H1 (cell line): ENCODE data around the gene GREB1. TPM values are rescaled to one million over a fixed set of nuclear protein-coding genes. Genes with fewer than 3 reads are reported as not detected.

Experiments
- CBX5 ChIP-seq: fragments of 300-800, 300-1000 bp; sonication (generic); IDR thresholded peaks from 2 replicates; pipeline ENCODE4 v1.7.1; 2016; ENCODE audit warnings: antibody characterized with exemption, low read length, low read depth
- KDM4A ChIP-seq: IDR thresholded peaks from one replicate; pipeline ENCODE4 v1.7.1; 2012; ENCODE audit warnings: low read depth, mild to moderate bottlenecking, moderate library complexity, low read length, inconsistent platforms; ENCODE audit not compliant: severe bottlenecking
- SP4 ChIP-seq: IDR thresholded peaks from 2 replicates; pipeline ENCODE4 v1.6.1; 2012; ENCODE audit warnings: low read length, inconsistent platforms
- ZNF274 ChIP-seq: IDR thresholded peaks from 2 replicates; pipeline ENCODE4 v1.7.0; 2012; ENCODE audit warnings: low read length, borderline replicate concordance; ENCODE audit errors: extremely low read depth
- polyA plus RNA-seq, 7 experiments: library from polyadenylated mRNA; depleted of rRNA in 3 of 7; stranded (reverse) in 5 of 7; unstranded in 2 of 7; fragments of >200 nt in 5 of 7; fragments of 200-250 nt in 2 of 7; gene quantifications; 1 replicate in 5 of 7; 2 replicates in 1 of 7; 4 replicates in 1 of 7; pipeline versions ENCODE4 v1.2.1 to v1.2.3, GENCODE V29; 2011 to 2013; ENCODE audit warnings: missing spikeins in 2 of 7, mixed read lengths in 2 of 7
- total RNA-seq: library from RNA; stranded (reverse); fragmentation: NEBNext Ultra II Directional; extraction: Animal tissue kit (Norgen Biotek cat#: 25700); gene quantifications from 2 replicates; pipeline ENCODE4 v1.2.1, GENCODE V29; 2021
- TF ChIP-seq, protein P1 (sequence below): fragments of 300-600 bp; sonication (generic); IDR thresholded peaks from 2 replicates; pipeline ENCODE4 v1.7.1; 2012; ENCODE audit warnings: low read length, moderate library complexity, mild to moderate bottlenecking, inconsistent platforms; ENCODE audit not compliant: insufficient replicate concordance
- TF ChIP-seq, protein P2 (sequence below): IDR thresholded peaks from 2 replicates; pipeline ENCODE4 v1.6.1; 2012; ENCODE audit warnings: inconsistent platforms

Gene GREB1
- total and polyA plus RNA-seq, 2 of the 8 experiments (the other 6 are each of a cell fraction or from before 2014, with no cell fraction given): 7.9 to 43.4 TPM

GRCh38 chr2:11622611-11623010 lies 88.8 kb downstream of the GREB1 start (continued):
- TF ChIP-seq, protein P1, sequence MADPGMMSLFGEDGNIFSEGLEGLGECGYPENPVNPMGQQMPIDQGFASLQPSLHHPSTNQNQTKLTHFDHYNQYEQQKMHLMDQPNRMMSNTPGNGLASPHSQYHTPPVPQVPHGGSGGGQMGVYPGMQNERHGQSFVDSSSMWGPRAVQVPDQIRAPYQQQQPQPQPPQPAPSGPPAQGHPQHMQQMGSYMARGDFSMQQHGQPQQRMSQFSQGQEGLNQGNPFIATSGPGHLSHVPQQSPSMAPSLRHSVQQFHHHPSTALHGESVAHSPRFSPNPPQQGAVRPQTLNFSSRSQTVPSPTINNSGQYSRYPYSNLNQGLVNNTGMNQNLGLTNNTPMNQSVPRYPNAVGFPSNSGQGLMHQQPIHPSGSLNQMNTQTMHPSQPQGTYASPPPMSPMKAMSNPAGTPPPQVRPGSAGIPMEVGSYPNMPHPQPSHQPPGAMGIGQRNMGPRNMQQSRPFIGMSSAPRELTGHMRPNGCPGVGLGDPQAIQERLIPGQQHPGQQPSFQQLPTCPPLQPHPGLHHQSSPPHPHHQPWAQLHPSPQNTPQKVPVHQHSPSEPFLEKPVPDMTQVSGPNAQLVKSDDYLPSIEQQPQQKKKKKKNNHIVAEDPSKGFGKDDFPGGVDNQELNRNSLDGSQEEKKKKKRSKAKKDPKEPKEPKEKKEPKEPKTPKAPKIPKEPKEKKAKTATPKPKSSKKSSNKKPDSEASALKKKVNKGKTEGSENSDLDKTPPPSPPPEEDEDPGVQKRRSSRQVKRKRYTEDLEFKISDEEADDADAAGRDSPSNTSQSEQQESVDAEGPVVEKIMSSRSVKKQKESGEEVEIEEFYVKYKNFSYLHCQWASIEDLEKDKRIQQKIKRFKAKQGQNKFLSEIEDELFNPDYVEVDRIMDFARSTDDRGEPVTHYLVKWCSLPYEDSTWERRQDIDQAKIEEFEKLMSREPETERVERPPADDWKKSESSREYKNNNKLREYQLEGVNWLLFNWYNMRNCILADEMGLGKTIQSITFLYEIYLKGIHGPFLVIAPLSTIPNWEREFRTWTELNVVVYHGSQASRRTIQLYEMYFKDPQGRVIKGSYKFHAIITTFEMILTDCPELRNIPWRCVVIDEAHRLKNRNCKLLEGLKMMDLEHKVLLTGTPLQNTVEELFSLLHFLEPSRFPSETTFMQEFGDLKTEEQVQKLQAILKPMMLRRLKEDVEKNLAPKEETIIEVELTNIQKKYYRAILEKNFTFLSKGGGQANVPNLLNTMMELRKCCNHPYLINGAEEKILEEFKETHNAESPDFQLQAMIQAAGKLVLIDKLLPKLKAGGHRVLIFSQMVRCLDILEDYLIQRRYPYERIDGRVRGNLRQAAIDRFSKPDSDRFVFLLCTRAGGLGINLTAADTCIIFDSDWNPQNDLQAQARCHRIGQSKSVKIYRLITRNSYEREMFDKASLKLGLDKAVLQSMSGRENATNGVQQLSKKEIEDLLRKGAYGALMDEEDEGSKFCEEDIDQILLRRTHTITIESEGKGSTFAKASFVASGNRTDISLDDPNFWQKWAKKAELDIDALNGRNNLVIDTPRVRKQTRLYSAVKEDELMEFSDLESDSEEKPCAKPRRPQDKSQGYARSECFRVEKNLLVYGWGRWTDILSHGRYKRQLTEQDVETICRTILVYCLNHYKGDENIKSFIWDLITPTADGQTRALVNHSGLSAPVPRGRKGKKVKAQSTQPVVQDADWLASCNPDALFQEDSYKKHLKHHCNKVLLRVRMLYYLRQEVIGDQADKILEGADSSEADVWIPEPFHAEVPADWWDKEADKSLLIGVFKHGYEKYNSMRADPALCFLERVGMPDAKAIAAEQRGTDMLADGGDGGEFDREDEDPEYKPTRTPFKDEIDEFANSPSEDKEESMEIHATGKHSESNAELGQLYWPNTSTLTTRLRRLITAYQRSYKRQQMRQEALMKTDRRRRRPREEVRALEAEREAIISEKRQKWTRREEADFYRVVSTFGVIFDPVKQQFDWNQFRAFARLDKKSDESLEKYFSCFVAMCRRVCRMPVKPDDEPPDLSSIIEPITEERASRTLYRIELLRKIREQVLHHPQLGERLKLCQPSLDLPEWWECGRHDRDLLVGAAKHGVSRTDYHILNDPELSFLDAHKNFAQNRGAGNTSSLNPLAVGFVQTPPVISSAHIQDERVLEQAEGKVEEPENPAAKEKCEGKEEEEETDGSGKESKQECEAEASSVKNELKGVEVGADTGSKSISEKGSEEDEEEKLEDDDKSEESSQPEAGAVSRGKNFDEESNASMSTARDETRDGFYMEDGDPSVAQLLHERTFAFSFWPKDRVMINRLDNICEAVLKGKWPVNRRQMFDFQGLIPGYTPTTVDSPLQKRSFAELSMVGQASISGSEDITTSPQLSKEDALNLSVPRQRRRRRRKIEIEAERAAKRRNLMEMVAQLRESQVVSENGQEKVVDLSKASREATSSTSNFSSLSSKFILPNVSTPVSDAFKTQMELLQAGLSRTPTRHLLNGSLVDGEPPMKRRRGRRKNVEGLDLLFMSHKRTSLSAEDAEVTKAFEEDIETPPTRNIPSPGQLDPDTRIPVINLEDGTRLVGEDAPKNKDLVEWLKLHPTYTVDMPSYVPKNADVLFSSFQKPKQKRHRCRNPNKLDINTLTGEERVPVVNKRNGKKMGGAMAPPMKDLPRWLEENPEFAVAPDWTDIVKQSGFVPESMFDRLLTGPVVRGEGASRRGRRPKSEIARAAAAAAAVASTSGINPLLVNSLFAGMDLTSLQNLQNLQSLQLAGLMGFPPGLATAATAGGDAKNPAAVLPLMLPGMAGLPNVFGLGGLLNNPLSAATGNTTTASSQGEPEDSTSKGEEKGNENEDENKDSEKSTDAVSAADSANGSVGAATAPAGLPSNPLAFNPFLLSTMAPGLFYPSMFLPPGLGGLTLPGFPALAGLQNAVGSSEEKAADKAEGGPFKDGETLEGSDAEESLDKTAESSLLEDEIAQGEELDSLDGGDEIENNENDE: no peak
- TF ChIP-seq SP4 (no peak), CBX5 (no peak), KDM4A (no peak), ZNF274 (no peak)
- TF ChIP-seq, protein P2, sequence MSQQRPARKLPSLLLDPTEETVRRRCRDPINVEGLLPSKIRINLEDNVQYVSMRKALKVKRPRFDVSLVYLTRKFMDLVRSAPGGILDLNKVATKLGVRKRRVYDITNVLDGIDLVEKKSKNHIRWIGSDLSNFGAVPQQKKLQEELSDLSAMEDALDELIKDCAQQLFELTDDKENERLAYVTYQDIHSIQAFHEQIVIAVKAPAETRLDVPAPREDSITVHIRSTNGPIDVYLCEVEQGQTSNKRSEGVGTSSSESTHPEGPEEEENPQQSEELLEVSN: no peak
